HG03159 (cell line): Measurements from ENCODE around the gene MED9.

Experiments
- ATAC-seq: cut with Tn5 transposase; IDR thresholded peaks from one replicate; pipeline ENCODE4 v1.9.1; 2021; ENCODE audit warnings: mild to moderate bottlenecking, moderate library complexity; ENCODE audit not compliant: unreplicated experiment

MED9 gene

DNA sequence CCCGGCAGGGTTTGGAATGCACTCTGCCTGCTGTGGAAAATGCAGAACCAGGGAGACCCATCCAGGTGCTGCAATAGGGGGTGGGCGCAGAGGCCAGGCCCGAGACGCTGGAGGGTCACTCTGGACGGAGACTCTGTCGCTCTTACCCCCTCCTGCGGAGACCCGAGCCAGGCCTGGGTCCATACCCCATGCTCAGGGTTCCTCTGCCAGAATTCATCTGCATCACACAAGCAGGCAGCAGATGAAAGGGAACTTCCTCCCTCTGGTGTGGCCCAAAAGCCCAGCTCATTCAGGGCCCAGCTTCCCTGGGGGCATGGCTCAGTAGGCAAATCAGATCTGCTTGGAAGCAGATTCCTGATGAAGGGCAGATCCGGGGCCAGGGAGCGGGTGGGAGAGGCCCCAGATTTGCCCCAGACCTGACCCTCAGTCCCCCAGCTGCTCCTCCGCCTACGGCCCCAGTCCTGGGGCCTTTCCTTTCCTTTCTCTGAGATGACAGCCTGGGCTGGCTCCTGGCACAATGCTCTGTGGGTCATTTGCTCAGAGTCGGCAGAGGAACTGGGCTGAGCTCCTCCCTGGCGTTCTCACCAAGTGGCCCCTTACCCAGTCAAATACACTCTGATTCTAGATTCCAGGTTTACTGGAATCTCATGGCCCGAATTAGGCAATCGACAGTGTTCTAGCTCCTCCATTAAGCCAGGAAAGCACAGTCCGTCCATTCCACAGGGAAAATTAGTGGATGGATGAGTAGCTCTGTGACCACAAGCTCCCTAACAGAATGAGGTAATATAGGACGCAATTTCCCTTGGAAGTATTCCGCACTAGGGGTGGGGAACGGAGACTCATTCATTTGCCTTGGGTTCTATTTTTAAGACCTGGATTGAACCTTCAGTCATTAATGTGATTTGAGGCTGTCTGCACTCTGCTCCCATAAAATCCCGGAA, 38.5 kb downstream of the MED9 start:
- ATAC-seq, result no peak

- ATAC-seq, result no peak
These were observed 39.4 kb downstream of the MED9 start for GRCh38 chr17:17515934-17516930.

DNA sequence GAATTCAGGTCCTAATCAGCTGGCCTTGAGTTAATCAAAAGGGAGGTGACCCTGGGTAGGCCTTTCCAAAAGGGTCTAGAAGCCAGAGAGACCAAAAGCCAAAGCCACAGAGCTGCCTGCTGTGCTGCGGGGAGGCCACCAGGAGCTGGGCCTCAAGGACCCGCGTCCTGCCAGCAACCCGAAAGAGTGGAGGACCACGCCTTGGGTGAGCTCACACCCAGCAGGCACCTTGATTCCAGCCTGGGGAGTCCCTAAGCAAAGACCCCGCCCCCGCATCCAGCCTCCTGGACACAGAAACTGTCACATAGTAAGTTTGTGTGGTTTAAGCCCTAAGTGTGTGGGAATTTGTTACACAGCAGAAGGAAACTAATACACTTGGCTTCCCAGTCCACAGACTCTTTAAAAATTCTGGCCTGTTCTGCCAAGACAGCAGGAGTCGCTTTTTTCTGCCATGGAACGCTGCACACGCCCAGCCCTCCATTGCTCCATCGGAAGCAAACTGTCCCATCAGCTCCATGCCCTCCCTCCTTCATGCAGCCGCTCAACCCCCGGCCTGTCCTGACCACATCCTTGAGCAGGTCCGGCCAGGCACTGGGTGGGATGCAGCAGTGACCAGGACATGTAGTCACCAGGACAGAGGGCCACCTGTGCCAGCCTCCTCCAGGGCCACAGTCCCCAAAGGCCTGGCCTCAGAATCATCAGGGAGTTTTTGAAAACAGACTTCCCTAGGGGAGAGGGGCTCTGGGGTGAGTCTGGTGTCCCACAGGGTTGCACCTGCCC, 40.3 kb downstream of the MED9 start:
- no peak for ATAC-seq

DNA sequence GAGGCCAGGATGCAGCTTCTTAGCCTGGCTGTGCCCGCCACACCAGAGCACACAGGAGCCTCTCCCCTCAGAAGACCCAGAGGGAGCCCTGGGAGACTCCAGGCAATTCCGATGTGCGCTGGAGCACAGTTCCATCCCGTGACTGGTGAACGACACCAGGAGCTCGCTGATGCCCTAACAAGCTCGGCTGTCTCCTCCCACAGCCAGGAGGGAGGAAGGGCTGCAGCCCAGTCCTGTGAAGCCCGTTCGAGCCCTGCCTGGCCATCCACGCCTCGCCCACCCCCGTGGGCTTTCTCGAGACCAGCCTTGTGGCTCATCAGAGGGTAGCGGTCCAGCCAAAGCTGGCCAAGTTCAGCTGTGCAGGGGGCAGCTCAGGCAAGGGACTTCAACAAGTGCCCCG, 41.2 kb downstream of the MED9 start:
- no peak for ATAC-seq

- no peak for ATAC-seq
These were observed 42.2 kb downstream of the MED9 start for GRCh38 chr17:17518951-17519350.

DNA sequence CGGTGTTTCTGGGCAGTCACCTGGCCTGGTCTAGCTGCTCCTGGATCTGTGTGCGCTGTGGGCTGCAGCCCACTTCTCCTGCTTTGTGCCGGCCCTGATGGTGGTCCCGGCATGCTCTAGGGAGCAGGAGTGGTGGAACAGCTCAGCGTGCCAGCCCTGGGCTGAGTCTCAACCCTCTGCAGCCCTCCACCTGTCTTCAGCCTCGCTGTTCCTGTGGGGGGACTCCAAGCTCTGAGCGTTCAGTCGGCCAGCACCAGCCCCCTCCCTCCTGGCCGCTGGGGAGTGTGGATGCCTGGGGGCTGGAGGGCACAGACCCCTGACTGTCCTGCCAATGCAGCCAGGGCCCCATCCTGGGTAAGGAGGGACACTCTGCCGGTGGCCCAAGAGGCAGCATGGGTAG, 43.1 kb downstream of the MED9 start:
- ATAC-seq, result no peak

DNA sequence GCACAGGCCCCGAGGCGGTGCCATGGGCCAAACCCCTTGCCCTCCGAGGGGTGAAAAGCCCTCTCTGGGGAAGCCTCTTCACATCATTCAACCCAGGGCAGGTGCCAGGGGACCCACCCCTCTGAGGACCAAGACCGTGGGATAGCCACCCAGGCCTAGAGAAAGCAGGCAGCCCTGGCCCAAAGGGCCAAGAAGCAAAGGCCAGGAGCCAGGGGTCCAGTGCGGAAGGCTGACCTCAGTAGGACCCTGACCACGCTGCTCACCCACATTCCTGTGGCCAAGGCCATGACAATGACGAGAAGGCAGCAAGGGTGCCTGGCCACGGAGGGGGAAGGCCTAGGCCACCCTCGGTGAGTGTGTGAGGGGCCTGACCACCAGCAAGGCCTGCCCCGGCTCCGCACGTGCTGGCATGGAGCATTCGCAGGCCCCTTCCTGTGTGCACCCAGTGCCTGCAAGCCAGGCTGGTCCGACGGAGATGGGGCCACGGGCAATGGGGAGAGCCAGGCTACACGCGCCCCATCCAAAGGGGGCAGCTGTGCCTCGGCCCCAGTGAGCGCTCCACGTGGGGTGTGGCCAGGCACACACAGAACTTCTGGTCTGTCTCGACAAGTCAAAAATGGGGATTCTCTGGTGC, 43.9 kb downstream of the MED9 start:
- ATAC-seq, result no peak

GRCh38 chr17:17523001-17523730, 46.4 kb downstream of the MED9 start:
- ATAC-seq, result no peak

DNA sequence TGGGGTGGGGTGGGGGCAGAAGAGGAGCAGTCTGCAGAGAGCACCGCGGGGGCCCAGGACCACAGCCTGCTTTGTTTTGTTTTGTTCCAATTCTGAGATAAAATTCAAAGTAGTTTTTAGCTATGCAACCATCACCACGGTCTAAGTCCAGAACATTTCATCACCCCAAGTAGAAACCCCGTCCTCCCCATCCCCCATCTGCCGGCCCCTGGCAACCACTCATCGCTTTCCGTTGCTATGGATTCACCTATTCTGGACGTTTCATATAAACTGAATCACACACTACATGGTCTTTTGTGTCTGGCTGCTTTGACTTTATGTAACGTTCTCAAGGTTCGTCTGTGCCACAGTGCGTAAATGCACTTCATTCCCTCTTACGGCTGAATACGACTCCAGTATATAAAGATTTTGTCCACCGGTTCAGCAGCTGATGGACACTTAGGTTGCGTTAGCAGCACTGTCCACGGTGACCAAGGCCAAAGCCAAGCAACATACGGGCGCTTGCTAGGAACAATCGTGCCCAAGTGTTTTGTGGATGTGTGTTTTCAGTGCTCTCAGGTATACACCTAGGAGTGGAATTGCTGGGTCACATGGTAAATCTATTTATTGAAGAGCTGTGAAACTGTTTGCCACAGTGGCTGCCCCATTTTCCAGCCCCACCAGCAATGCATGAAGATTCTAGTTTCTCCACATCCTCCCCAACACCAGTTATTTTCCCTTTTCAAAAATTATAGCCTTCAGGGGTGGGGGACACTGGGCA, 47.1 kb downstream of the MED9 start:
- no peak for ATAC-seq

- ATAC-seq, result no peak
These were observed 48.5 kb downstream of the MED9 start for GRCh38 chr17:17525311-17525710.

DNA sequence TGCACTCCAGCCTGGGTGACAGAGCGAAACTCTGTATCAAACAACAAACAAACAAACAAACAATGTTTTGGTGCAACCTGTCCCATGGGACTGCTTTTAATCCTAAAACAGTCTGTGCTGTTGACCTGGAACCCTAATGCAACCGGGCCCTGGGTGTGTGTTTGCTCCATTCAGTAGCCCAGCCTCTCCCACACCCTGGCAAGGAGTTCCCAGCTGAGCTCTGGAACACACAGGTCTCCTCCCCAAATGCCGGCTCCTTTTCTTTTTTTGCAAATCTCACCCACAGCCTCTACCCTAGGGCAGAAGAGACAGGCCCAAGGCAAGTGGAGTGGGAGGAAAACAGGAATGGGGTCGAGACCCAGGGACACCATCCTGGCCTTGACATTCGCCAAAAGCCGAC, 49.2 kb downstream of the MED9 start:
- no peak for ATAC-seq

GRCh38 chr17:17526369-17526768, 49.6 kb downstream of the MED9 start:
- no peak for ATAC-seq

DNA sequence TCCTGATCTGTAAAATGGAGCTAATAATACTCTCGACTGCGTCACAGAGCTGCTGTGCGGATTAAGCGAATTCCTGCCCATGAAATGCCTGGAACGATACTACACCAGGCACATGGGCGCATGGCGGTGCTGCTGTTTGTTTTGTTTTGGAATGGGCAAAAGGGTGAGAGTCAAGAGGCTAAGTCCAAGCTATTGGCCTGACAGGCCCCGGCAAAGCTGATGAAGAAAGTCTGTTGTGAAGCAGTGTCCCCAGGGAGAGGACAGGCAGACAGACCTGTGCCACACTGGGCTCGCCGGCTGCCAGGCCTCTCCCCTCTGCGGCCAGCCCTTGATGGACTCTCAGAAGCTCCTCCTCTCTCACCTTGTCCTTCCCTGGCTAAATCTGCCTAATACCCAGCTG, 50.7 kb downstream of the MED9 start:
- ATAC-seq, result no peak

DNA sequence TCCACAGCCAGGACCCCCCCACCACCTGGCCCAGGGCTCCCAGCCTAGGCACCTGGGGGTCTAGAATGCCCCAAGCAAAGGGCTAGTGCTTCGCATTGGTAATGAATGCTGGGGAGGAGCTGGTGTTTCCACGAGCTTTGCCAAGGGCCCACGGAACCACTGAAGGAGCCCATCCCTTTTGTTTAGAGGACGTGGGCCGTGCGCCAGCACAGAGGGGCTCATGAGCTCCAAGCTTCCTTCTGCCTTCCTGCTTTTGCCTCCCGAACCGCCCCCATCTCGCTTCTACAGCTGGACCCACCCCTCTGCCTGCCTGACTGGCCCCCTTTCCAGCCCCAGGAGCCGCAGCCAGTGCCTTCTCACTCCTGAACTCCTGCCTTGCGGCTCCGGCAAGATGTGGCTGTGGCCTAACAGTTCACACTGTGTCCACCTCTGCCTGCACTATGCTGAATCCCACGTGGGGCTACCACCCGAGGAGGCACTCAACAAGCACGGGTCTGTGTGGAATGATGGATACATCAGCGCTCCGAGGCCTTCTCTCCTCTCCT, 51.2 kb downstream of the MED9 start:
- ATAC-seq, result no peak

DNA sequence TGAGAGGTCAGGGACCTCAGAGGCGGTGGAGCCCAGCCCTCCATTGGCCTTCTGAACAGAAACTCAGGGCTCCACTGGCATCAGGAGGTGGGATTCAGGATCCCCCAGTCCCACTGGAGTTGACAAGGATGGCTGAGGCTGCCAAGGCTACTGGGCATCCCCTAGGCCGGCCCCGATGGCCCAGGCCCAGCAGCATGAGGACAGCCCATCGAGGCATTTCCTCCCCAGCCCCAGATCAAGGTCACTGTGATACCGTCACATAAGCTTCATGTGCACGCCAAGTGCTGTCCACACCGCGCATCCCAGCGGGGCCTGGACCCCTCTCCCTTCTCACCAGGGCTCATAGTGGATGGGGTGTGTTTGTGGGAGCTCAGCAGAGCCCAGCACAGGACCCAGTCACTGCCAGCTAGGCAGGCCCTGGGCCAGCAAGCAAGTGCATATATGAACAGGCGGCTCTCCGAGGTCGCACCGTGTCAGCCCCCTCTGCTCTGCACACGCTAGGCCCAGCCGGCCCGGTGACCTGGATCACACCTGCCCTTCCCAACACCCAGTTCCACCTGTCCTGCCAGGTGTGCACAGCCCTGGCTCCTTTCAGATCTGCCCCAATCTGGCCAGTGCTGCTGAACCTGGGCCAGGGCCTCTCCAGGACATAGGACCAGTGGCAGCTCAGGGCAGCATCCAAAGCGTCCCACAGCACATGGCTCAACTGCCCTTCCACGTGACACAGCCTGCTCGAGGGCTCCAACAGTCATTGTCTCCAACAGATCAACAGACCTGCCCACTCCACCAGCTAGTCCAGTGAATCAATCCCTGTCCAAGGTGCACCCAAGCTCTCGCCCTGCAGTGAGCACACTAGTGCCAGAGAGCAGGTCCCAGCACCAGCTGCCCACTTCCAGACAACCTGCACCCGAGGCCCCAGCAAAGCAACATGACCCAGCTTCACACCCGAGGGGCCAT, 52.2 kb downstream of the MED9 start:
- ATAC-seq, result no peak

DNA sequence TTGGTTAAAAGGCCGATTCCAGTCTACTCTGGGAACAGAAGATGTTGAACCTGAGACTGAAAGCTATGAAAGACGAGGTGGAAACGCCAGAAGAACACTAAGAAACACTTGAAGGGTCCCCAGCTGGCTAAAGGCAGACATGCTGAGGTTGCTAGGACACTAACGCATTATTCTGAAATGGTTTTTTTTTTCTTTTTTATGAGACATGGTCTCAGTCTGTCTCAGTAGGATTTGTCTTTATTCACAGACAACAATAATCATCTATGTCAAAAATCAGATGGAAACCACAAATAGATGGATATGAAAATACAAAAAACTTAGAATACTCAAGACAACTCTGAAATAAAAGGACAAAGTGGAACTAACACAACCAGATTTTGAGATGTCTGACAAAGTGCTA, 54.4 kb downstream of the MED9 start:
- ATAC-seq, result no peak

DNA sequence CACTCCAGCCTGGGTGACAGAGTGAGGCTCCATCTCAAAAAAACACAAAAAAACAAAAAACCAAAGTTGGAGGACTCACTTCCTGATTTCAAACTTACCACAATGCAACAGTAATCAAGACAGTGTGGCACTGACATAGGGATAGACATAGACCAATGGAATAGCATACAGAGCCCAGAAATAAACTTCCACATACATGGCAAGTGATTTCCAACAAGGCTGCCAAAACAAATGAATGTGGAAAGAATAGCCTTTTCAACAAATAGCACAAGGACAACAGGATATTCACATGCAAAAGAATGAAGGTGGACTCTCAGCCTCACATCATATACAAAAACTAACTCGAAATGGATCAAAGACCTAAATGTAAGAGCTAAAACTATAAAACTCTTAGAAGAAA, 56.2 kb downstream of the MED9 start:
- no peak for ATAC-seq
